Hematopoietic multipotent progenitor cell treated with erythropoietin and hydrocortisone succinate and interleukin-3 and kit ligand, for 15 days (in vitro differentiated cells): ENCODE measurements around the gene EIF4G2.
A peak's percentile ranks its signal among the peaks of the same experiment; 100 is the strongest.

Experiments
- DNase-seq: peaks from one replicate; pipeline ENCODE4 v3.0.0-alpha.2; 2015; ENCODE audit warnings: low spot score

Gene EIF4G2

DNA sequence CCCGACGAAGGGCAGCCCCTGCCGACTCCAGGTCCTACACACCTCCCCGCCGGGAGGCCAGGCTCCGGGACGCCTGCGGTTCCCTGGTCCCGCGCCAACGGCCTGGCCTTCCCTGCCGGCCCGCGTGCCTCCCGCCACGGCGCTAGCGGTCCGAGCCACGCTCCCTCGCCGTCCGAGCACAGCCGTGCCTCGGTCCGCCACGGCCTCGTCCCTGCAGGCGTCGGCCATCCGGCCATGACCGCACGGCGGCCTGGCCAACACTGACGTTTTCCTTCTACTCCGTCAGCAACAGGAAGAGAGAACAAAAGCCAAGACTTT is 532 bp downstream of the EIF4G2 start:
- DNase-seq: peak; percentile 30

DNA sequence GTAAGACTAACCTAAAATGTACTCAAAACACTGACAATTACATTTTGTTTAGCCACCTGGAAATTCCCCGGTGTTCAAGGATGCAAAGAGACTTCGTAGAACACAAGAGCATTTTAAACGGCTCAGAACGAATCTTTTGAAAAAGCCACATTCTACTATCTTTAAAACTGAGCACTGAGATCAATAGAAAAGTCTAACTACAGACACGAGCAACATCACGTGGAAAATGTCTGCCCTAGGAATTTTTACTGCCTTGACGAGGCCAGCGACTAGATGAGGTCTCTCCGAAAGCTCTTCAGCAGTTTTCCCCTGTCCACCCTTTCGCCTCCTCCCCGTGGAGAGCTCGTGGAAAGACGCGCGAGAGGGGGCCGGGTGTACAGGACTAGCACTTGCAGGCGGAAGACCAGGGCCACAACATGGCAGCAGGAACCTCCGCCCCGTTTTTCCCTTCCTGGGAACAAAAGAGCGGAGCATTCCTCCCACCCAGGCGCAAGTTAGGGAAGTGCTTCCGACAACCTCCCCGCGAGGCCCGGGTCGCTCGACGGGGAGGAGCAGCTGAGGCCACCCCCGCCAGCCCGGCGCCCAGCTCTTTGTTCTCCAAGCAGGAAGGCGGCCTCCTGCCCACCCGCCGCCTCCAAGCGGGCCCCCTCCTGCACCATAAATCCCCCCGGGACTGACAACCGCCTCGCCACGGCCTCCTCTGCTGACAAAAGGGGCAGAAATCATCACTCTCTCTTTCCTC is 1.1 kb downstream of the EIF4G2 start:
- peak; percentile 44 for DNase-seq

GRCh38 chr11:10806206-10806605 is 2.5 kb downstream of the EIF4G2 start:
- DNase-seq: no peak

GRCh38 chr11:10805741-10806140 is 3.0 kb downstream of the EIF4G2 start:
- no peak for DNase-seq

GRCh38 chr11:10803676-10804075 is 5.0 kb downstream of the EIF4G2 start:
- DNase-seq: no peak

DNA sequence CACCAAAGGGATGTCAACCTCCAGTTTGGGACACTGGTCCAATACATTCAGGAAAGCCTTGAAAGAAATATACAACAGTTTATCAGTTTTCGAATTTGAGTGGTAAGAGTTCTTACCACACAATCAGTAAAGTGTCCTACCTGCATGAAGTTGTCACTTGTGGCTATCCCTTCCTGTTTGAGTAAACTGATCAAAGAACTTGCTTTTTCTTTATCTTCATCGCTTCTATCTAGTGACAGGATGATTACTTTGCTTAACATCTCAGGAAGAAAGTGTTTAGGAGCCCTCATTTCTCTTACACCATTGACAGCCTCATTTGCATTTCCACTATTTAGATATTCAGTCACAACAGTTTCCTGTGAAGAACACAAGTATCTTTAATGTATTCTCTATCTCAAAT is 8.4 kb downstream of the EIF4G2 start:
- DNase-seq: no peak

GRCh38 chr11:10798330-10798928 is 10.3 kb downstream of the EIF4G2 start:
- no peak for DNase-seq

- DNase-seq: no peak
These were observed 11.2 kb downstream of the EIF4G2 start for GRCh38 chr11:10797531-10797930.

- DNase-seq: no peak
These were observed 11.7 kb downstream of the EIF4G2 start for GRCh38 chr11:10797001-10797400.

- no peak for DNase-seq
These were observed 12.5 kb downstream of the EIF4G2 start for GRCh38 chr11:10796191-10796590.

DNA sequence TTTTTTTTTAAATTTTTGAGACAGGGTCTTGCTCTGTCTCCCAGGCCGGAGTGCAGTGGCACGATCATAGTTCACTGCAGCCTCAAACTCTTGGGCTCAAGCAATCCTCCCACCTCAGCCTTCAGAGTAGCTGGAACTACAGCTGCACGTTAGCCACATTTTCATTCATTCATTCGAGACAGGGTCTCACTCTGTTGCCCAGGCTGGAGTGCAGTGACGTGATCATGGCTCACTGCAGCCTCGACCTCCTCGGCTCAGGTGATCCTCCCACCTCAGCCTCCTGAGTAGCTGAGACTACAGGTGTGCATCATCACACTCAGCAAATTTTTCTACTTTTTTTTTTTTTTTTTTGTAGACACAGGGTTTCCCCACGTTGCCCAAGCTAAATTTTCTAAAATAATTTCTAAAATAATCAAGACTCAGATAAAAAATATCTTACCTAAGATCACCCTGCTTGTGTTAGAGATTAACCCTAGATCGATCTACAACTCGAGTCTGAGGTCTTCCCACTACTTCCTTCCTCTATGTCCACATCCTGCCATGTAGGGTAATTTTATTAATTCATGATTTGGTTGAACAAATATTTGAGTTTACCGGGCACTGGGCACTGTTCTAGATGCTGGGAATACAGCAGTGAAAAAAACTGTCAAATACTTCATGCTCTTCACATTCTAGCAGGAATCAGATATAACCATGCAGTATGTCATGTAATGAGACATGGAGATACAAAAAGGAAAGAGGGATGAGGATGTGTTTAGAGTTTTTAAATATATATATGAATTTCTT is 15.1 kb downstream of the EIF4G2 start:
- DNase-seq: no peak

DNA sequence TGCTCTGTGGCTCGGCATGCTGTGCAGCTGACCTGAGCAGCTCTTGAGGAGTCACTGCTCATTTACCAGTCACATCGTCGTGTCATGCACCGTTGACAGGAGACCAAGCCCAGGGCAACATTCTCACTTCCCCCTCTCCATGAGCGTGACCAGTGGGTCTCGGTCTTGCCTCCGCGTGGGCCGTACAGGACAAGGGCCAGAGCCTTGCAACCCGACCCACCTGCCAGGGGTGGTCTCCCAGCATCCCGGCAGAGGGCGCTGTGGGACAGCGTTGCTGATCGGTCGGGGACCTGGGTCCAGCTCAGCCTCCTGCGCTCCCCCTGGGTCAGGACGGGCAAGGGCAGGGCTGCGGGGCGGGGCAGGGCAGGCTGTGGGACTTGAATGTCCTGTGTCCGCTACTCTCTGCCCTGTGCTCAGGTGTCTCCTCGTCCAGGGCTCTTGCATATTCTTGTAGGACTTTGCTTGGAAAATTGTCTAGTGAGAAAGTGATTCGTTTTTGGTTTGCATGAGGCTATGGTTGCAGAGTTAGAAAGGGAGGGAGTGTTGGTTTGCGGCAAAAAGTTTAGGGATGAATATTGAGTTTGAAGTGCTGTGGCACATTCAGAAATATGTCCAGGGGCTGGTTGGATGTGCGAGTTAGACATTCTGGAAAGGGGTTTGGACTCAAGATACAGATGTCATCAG is 16.2 kb downstream of the EIF4G2 start:
- peak; percentile 83 for DNase-seq

DNA sequence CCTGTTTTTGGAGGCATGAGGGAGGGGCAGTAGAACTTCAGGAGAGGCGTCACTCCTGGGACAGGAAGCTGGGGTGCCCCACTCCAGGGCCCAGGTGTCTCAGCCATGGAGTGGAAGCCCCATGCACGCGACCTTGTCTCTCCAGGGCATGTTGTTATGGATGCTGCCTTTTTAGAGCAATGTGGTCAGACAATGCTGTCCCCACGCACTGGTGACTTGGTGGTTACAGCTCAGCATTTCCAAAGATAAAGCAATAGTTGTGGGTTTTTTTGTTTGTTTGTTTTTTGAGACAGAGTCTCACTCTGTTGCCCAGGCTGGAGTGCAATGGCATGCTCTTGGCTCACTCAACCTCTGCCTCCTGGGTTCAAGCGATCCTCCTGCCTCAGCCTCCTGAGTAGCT is 22.3 kb downstream of the EIF4G2 start:
- no peak for DNase-seq

DNA sequence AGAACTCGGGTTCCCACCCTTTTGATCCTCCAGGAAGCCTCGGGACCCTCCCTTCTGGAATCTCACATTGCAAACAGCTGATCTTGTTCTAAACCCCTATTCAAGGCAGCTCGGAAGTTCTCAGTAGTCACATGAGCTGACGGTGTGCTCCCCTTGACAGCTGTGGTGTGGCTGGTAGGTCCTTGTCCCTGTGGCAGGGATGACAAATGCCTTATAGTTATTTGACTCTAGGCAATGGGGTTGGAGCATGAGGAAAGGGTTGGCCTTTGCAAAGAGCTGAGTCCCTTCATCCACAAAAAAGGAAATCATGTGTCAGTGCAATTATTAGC is 23.6 kb downstream of the EIF4G2 start:
- no peak for DNase-seq

DNA sequence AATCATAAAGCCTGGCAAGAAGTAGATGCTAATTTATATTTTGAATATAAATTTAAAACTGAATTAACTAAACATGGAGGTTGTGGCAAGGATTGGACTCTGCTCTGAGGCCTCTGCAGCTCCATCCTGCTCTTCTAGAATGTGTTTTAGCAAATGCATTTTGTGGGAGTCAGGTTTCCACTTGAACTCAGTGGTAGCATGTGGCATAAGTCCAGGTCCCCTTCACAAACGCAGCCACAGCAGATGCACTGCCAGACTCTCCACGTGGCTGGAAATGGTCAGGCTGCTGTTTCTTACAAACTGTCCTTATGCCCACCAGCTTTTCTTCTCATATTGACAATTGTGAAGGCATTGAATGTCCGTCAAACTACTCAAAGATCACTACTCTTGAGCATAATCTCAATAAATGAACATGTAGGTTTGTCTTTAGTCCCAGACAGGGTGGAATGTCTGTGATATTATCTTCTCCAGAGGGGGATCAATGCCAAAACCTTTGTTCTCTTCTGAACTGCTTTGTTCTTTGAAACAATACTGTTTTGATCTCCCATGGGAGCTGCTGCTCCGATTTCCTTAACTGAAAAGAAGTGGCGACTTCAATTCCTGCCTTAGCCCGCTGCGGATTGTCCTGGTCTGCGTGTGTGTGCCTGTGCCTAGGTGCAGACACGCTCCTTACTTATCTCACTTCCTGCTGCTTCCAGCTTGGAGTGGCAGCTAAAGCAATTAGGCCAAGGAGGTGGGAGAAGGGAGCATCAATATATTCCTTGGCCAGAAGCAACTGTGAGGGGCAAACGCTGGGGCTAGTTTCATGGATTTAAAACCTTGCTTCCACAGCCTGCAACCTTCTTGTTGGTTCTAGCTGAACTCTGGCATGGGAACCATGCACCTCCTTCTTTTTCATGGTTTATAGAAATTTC is 24.2 kb downstream of the EIF4G2 start:
- DNase-seq: no peak

DNA sequence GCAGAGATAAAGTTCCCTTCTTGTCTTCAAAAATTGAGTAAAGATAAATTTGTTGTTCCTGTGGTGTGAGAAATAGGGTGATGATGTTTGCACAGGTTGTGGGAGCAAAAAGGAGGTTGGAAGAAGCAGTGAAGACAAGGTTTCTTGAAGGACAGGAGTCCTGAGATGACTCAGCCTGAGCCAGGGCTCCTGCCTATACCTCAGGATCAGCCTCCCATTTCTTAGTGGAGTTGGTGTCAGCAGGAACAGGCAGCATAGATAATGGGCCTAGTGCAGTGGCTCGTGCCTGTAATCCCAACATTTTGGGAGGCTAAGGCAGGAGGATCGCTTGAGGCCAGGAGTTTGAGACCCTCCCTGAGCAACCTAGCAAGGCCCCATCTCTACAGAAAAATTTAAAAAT is 28.7 kb downstream of the EIF4G2 start:
- DNase-seq: no peak

GRCh38 chr11:10779086-10779485 is 29.6 kb downstream of the EIF4G2 start:
- no peak for DNase-seq

DNA sequence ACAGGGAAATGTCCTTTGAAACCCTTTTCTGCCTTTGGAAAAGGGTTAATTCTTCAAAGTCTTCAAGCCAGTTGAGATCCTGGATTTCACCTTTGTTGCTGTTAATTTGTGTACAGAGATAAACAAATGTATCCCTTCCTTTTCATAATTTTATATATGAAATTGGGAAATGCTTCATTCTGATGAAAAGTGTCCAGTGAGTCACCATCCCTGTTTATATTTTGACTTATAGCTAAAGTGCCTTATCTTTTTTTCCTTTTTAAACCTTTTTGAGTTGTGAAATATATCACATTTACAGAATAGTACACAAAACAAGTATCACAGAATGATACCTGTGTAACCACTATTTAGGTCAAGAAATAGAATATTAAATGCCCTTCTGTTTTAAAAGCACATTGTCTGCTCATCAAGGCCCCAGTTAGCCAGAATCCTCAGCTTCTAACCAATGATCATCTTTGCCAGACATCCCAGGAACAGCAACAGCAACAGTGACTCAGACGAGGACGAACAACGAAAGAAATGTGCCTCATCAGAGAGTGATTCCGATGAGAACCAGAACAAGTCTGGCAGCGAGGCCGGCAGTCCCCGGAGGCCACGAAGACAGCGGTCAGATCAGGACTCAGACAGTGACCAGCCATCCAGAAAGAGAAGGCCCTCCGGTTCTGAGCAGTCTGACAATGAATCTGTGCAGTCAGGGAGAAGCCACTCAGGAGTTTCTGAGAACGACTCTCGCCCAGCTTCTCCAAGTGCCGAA is 30.3 kb downstream of the EIF4G2 start:
- no peak for DNase-seq

GRCh38 chr11:10777806-10778205 is 30.9 kb downstream of the EIF4G2 start:
- no peak for DNase-seq

GRCh38 chr11:10777393-10777793 is 31.3 kb downstream of the EIF4G2 start:
- no peak for DNase-seq

GRCh38 chr11:10774811-10775210 is 33.9 kb downstream of the EIF4G2 start:
- no peak for DNase-seq
